Measurements from ENCODE around the gene NAA16. TPM values are rescaled to one million over a fixed set of nuclear protein-coding genes. Genes with fewer than 3 reads are reported as not detected.
A peak's percentile ranks its signal among the peaks of the same experiment; 100 is the strongest.

NAA16 gene
- total RNA-seq, 1 experiment from 2014 or later: 32.4 TPM

DNA sequence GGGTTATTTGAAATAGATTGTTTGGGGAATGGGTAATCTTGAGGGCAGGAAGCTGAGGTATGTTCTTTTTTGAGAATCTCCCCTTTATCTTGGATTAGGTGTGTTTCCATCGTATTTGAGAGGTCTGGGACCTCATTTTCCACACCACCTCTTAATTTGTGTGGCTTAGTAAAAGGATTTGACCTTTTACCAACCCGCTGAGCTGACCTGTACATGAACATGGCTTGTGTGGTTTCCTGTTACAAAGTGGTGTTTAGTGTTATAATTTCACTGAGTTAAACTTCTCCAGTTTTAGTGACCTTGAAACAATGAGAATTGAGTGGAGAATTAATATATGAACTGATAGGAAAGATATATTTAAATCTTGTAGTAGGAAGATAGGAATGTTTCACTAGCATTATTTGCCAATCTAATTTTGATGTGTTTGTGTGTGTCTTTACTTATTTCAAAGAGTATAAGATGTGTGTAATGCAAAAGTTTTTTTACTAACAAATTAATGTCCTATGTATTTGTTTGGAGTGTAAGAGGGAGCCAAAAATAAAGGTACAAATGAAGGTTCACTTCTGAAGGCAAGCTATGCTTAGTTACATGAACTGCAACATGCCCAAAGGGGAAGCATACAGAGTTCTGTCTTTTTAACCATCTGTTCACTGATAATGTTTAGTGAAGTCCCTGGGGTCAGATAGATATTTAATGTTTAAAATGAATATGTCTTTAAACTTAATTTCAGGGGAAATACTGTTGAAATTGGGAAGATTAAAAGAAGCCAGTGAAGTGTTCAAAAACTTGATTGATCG is 17.1 kb downstream of the NAA16 start:
- H3K9me3 Mint-ChIP-seq (ENCODE audit: unreplicated experiment): no peaks in the 10 kb centered on the region
- no peak for TF ChIP-seq CTCF (IDR thresholded peaks at IDR 0.05; ENCODE audit: insufficient read depth in 1 of 2, low read depth in 1 of 2, low read length in 1 of 2, severe bottlenecking in 1 of 2, unreplicated experiment in 1 of 2)
- H3K9me3 ChIP-seq: no peaks in the 10 kb centered on the region
- no peaks in the 10 kb centered on the region for H3K4me1 ChIP-seq
- no peaks in the 10 kb centered on the region for H3K27me3 ChIP-seq (replicated peaks; ENCODE audit: control insufficient read depth, insufficient read depth, low read length)
- H3K4me3 ChIP-seq (ENCODE audit: low read depth, low read length): no peak overlapping the region
- H3K27ac Mint-ChIP-seq (ENCODE audit: unreplicated experiment): no peak overlapping the region
- no peak for DNase-seq
- H3K4me1 Mint-ChIP-seq (ENCODE audit: low read depth, unreplicated experiment): no peaks in the 10 kb centered on the region
- H3K27me3 Mint-ChIP-seq (ENCODE audit: insufficient read depth, unreplicated experiment): no peaks in the 10 kb centered on the region
- H3K36me3 Mint-ChIP-seq (ENCODE audit: insufficient read depth, unreplicated experiment): peaks cover 54% of the 10 kb centered on the region
- intact Hi-C loops (cut with micrococcal nuclease; ENCODE audit: unreplicated experiment): no loop called here
- CTCF ChIA-PET: no interaction called here
- no TSS peak for BruUV-seq (replicated peaks)
- no peak overlapping the region for H3K4me3 Mint-ChIP-seq (ENCODE audit: unreplicated experiment)
- POLR2A ChIA-PET: no interaction called here
- H3K36me3 ChIP-seq (ENCODE audit: control insufficient read depth, insufficient read depth, low read length): no peaks in the 10 kb centered on the region

GRCh38 chr13:41332829-41333228 is 21.8 kb downstream of the NAA16 start:
- H3K4me3 Mint-ChIP-seq (ENCODE audit: unreplicated experiment): no peak overlapping the region
- Histone ChIP-seq H3K4me3 (ENCODE audit: low read depth, low read length) (no peak overlapping the region), H3K9me3 (no peaks in the 10 kb centered on the region), H3K27me3 (replicated peaks; ENCODE audit: control insufficient read depth, insufficient read depth, low read length) (no peaks in the 10 kb centered on the region), H3K36me3 (ENCODE audit: control insufficient read depth, insufficient read depth, low read length) (no peaks in the 10 kb centered on the region), H3K4me1 (peaks cover 10% of the 10 kb centered on the region)
- peaks cover 36% of the 10 kb centered on the region for H3K36me3 Mint-ChIP-seq (ENCODE audit: insufficient read depth, unreplicated experiment)
- DNase-seq: no peak
- no peaks in the 10 kb centered on the region for H3K27me3 Mint-ChIP-seq (ENCODE audit: insufficient read depth, unreplicated experiment)
- H3K9me3 Mint-ChIP-seq (ENCODE audit: unreplicated experiment): no peaks in the 10 kb centered on the region
- BruUV-seq (replicated peaks): no TSS peak
- H3K27ac Mint-ChIP-seq (ENCODE audit: unreplicated experiment): peak overlapping the region; percentile 51
- intact Hi-C loops (cut with micrococcal nuclease; ENCODE audit: unreplicated experiment): no loop called here
- POLR2A ChIA-PET: no interaction called here
- TF ChIP-seq CTCF (IDR thresholded peaks at IDR 0.05; ENCODE audit: insufficient read depth in 1 of 2, low read depth in 1 of 2, low read length in 1 of 2, severe bottlenecking in 1 of 2, unreplicated experiment in 1 of 2): no peak
- peaks cover 23% of the 10 kb centered on the region for H3K4me1 Mint-ChIP-seq (ENCODE audit: low read depth, unreplicated experiment)
- CTCF ChIA-PET: no interaction called here

GRCh38 chr13:41334810-41335209 is 23.7 kb downstream of the NAA16 start:
- no peak overlapping the region for H3K27ac Mint-ChIP-seq (ENCODE audit: unreplicated experiment)
- H3K4me3 Mint-ChIP-seq (ENCODE audit: unreplicated experiment): peak overlapping the region; percentile 10
- POLR2A ChIA-PET: no interaction called here
- no peaks in the 10 kb centered on the region for H3K9me3 ChIP-seq
- H3K27me3 ChIP-seq (replicated peaks; ENCODE audit: control insufficient read depth, insufficient read depth, low read length): no peaks in the 10 kb centered on the region
- peaks cover 10% of the 10 kb centered on the region for H3K4me1 ChIP-seq
- H3K27me3 Mint-ChIP-seq (ENCODE audit: insufficient read depth, unreplicated experiment): no peaks in the 10 kb centered on the region
- intact Hi-C loops (cut with micrococcal nuclease; ENCODE audit: unreplicated experiment): no loop called here
- CTCF ChIA-PET: interaction anchor here (0.6 kb wide), 1 partner anchor 58 kb away, joined by 3 read pairs; no protein-coding TSS in a partner anchor
- H3K9me3 Mint-ChIP-seq (ENCODE audit: unreplicated experiment): no peaks in the 10 kb centered on the region
- H3K4me3 ChIP-seq (ENCODE audit: low read depth, low read length): no peak overlapping the region
- H3K4me1 Mint-ChIP-seq (ENCODE audit: low read depth, unreplicated experiment): peaks cover 23% of the 10 kb centered on the region
- no peak for TF ChIP-seq CTCF (IDR thresholded peaks at IDR 0.05; ENCODE audit: insufficient read depth in 1 of 2, low read depth in 1 of 2, low read length in 1 of 2, severe bottlenecking in 1 of 2, unreplicated experiment in 1 of 2)
- no TSS peak for BruUV-seq (replicated peaks)
- peak; percentile 59 to 62 for DNase-seq
- peaks cover 50% of the 10 kb centered on the region for H3K36me3 Mint-ChIP-seq (ENCODE audit: insufficient read depth, unreplicated experiment)
- H3K36me3 ChIP-seq (ENCODE audit: control insufficient read depth, insufficient read depth, low read length): no peaks in the 10 kb centered on the region

All from Caco-2 (cell line).